Fibroblast of gingiva (primary cell): ENCODE results near the gene ZC3H15.
"Not testable (repeated sequence)": the region's sequence is repeated elsewhere in the genome, so short reads cannot be mapped to it uniquely, and the experiment has no call there.

Experiments used
- DNase-seq: peaks from one replicate; pipeline ENCODE4 v3.0.0-alpha.2; 2011; ENCODE audit warnings: low read depth

Gene ZC3H15

DNA sequence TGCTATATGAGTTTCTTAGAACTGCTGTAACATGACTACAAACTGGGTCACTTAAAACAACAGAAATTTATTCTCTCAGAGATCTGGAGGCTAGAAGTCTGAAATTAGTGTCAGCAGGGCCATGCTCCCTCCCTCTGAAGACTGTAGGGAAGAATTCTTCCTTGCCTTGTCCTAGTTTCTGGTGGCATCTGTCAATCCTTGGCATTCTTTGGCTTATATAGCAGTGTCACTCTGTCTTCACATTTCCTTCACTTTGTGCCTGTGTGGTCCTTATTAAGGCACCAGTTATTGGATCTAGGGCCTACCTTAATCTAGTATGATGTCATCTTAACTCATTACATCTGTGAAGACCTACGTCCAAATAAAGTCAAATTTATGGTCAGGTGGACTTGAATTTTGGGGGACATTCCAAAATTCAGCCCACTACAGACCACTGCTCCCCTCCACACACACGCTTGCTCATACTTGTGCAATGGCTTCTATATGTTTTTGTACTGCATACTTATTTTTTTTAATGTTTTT lies 7.6 kb downstream of the ZC3H15 start:
- DNase-seq: no peak

DNA sequence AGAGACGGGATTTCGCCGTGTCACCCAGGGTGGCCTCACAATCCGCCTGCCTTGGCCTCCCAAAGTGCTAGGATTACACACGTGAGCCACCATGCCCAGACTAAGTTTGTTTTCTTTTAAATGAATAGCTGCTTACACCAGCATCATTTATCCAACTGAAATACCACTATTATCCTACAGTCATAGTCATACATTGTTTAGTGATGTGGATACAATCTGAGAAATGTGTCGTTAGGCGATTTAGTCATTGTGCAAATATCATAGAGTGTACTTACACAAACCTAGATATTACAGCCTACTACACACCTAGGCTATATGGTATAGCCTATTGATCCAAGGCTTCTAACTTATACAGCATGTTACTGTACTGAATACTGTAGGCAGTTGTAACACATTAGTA lies 10.3 kb downstream of the ZC3H15 start:
- no peak for DNase-seq

GRCh38 chr2:186497928-186498327 lies 11.9 kb downstream of the ZC3H15 start:
- DNase-seq: no peak

DNA sequence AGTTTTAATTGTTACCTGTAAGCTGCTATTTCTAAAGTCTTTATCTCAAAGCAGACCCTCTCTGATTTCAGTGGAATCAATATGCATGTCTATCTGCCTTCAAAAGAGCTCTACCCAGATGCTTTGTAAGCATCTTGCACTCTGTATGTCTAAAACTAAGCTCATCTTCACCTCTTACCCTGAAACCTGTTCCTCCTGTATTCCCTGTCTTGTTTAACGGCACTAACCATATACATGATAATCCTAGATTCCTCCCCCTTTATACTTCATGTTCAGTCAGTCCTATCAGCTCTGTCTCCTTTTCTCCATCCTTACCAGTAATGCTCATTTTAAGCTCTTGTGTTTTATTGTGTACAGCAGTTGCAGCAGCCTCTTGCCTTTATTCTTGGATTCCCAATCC lies 12.8 kb downstream of the ZC3H15 start:
- no peak for DNase-seq

DNA sequence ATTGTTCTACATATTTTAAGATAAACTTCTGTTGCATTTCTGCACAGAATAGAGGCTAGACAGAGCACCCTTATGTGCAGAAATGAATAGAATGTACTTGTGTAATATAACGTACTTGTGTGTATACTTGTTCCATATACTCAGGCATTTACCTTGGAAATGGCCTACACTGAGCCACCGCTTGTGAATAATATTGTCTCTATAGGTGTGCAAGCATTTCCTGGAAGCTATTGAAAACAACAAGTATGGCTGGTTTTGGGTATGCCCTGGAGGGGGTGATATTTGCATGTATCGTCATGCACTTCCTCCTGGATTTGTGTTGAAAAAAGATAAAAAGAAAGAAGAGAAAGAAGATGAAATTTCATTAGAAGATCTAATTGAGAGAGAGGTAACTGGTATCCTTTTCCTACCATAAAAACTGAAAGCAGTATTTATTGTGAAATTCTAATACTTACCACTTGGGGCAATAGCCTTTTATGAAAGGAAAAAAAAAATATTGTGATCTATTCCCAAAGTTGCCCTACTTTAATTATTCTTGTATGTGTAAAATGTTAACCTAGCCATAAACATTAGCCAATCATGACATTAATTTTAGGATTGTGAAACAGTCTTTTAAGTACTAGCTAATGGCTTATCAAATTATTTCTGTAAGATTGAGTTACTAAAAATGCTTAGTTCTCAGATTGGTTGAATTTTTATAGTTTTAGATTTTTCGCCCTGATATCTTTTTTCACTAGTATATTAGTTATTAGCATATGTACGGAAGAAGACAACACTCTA lies 18.0 kb downstream of the ZC3H15 start:
- DNase-seq: peak; percentile 60

DNA sequence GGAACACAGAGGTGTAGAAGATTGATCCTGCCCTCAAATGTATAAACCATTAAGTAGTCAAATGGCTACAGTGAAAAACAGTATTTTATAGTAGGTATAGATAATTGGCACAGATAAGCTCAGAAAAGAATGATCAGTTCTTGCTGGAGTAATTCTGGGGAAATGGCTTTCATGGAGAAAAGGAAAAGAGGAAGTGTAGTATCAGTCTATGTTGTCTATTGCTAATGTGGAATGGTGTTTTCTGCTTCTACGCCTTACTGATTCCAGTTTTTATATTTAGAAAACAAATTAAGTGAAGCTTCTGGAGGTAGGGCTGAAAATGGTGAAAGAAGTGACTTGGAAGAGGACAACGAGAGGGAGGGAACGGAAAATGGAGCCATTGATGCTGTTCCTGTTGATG lies 22.2 kb downstream of the ZC3H15 start:
- DNase-seq: no peak

GRCh38 chr2:186515376-186515775 lies 29.3 kb downstream of the ZC3H15 start:
- no peak for DNase-seq

DNA sequence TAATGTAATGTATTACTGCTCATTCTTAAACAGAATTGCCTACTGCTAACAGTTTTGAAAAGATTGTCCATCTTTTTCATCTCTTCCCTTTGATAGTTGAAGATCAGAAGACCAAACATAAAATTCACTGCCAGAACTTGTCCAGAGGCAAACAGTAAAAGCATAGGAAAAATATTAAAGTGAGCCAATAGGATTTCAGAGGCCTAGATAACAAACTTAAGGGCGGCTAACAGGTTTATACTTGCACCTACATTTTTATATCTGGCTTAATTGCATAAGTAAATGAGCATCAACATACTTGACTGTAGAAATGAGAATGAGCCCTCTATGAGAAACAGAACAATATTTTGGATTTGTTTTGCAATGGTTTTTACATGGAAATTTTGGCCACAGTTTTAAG lies 30.3 kb downstream of the ZC3H15 start:
- no peak for DNase-seq

DNA sequence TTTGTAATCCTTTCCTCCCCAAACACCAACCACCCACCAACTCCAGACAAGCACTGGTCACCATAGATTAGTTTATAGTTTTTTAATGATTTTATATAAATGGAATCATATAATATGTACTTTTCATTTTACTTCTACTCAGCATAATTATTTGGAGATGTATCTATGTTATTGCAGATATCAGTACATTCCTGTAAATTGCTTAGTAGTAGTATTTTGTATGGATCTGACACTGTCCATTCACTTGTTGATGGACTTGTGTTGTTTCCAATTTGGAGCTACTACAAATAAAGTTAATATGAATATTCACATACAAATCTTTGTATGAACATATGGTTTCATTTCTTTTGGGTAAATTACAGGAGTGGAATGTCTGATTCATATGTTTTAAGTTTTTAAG lies 31.0 kb downstream of the ZC3H15 start:
- DNase-seq: no peak

DNA sequence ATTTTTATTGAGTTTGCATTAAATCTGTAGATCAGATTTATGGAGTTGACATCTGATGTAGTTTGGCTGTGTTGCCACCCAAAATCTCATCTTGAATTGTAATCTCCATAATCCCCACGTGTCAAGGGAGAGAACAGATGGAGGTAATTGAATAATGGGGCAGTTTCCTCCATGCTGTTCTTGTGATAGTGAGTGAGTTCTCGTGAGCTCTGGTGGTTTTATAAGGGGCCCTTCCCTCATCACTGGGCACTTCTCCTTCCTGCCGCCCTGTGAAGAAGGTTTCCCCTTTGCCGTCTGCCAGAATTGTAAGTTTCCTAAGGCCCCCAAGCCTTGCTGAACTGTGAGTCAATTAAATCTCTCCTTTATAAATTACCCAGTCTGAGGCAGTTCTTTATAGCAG lies 32.2 kb downstream of the ZC3H15 start:
- no peak for DNase-seq

GRCh38 chr2:186518945-186519344 lies 32.9 kb downstream of the ZC3H15 start:
- DNase-seq: peak; percentile 68

DNA sequence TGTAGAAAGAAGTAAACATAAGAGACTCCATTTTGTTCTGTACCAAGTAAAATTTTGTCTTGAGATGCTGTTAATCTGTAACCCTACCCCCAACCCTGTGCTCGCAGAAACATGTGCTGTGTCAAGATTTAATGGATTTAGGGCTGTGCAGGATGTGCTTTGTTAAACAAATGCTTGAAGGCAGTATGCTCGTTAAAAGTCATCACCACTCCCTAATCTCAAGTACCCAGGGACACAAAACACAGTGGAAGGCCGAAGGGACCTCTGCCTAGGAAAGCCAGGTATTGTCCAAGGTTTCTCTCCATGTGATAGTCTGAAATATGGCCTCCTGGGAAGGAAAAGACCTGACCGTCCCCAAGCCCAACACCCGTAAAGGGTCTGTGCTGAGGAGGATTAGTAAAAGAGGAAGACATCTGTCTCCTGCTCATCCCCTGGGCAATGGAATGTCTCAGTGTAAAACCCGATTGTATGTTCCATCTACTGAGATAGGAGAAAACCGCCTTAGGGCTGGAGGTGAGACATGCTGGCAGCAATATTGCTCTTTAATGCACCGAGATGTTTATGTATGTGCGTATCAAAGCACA lies 35.6 kb downstream of the ZC3H15 start:
- not testable (repeated sequence) for DNase-seq

GRCh38 chr2:186522450-186522849 lies 36.4 kb downstream of the ZC3H15 start:
- no peak for DNase-seq

DNA sequence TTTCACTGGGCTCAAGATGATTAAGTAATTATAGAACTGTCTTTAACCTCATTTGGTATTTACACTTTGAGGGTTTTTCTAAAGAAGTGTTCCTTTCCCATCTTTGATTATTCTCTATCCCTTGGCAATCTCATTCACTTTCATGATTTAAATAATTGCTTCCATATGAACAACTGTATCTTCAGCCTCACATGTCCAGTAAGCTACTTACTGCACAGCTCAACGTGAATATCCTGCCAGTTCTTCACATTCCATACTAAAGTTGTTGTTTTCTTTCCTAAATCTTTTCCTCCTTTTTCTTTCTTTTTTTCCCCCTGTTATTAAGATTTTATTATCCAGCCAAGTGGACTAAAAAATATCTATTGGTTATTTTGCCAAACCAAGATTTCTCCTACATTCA lies 37.7 kb downstream of the ZC3H15 start:
- peak; percentile 61 for DNase-seq

- DNase-seq: no peak
These were observed 40.2 kb downstream of the ZC3H15 start for GRCh38 chr2:186526281-186526680.

DNA sequence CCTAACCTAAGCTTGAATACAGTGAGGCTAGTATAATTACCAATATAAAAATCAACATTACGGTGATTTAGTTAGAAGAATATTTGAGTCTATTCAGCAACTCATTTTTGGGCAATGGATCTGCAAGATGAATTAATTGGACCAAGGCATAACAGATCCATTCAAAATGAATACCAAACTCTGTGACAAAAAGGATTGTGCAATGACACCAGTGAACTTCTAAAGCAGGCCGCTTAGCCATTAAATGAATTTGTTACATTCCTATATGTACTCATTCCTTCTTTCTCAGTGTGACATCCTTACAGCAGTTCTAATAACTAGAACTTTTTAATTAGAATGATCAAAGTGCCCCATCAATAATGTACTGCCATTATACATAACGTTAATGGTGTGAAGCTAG lies 44.3 kb downstream of the ZC3H15 start:
- DNase-seq: no peak

DNA sequence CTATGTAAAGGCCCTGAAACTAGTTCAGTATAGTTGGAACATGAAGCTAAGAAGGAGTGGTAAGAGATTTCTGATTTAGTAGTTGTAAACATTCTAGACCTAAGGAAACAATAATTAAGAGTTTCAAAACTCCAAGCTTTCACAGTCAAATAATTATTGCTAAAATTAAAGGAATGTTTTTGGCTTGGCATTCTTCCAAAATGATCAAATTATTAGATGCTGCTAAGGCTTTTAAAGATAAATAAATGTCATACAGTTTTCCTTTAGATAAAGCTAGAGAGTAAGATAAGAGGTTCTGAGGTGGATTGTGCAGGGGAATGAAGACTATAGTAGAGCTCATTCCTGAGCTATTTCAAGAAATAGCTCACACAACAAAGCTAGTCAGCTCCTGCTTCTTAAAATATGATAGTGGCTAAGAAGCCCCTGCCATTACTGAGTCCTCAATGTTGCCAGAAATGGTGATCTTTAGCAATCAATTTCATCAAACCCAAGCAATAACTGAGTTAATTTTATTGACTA lies 45.3 kb downstream of the ZC3H15 start:
- no peak for DNase-seq

DNA sequence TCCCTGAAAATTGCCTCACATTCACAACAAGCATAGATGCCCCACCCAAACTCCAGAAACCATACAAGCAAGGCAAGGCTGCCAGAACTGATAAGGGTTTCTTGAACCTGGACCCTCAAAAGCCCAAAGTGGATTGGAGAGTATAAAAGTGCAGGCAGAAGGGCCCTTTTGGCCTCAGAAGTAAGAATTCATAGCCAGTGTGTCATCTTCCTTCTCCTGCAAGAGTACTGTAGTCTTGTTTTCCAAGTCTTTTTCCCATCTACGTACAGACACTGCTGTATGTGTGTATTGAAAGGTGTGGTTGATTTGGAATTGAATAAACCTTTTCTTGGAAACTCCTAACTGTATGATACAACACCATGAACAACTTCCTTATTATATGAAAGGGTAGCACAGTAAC lies 46.8 kb downstream of the ZC3H15 start:
- no peak for DNase-seq

DNA sequence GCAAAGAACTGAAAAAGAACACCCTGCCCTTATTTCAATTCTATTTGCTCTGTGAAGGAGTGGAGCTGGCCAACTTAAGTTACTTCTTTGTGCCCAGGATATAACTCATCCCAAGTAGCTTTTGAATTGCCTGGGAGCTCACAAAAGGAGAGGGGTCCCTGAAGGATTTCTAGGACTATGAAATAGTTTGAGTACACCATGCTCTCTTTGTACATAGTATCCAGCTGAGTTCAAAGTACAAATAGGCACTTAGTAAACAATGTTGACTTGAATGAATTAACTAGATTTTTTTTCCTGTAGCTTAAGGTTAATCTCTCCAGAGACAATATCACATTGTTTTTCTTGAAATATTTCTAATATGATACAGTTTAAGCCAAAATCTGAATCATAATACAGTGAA lies 47.7 kb downstream of the ZC3H15 start:
- DNase-seq: no peak

GRCh38 chr2:186534406-186534805 lies 48.3 kb downstream of the ZC3H15 start:
- no peak for DNase-seq

GRCh38 chr2:186535861-186536260 lies 49.8 kb downstream of the ZC3H15 start:
- no peak for DNase-seq

GRCh38 chr2:186537019-186537418 lies 51.0 kb downstream of the ZC3H15 start:
- DNase-seq: no peak

DNA sequence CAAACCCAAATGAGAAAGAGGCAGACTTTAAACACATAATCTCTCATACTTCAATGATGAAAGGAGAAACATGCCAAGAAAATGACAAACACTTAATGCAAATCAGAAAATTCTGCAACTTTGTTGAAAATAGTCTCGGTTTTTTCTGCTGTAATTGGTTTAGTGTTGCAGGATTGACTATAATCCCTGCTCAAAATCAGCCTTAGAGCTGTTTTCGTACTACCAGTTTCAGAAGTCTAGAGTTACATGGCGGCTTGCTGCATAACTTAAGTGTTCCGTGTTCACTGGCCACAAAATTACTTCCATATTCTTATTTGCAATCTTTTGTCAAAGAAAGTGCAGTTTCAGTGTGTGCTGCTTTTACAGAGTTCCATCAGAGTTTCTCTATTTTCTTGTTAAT lies 54.9 kb downstream of the ZC3H15 start:
- DNase-seq: peak; percentile 89

- no peak for DNase-seq
These were observed 55.9 kb downstream of the ZC3H15 start for GRCh38 chr2:186542002-186542401.
